GM21576 (cell line): ENCODE results near the gene GAPT.
A peak's percentile ranks its signal among the peaks of the same experiment; 100 is the strongest.
"Not testable (repeated sequence)": the region's sequence is repeated elsewhere in the genome, so short reads cannot be mapped to it uniquely, and the experiment has no call there.

Source experiments
- ATAC-seq: cut with Tn5 transposase; IDR thresholded peaks from one replicate; pipeline ENCODE4 v1.9.1; 2021; ENCODE audit warnings: mild to moderate bottlenecking, moderate library complexity; ENCODE audit not compliant: unreplicated experiment

Gene GAPT

GRCh38 chr5:58503390-58504046 is 12.3 kb downstream of the GAPT start:
- no peak for ATAC-seq

- no peak for ATAC-seq
These were observed 13.5 kb downstream of the GAPT start for GRCh38 chr5:58504766-58505165.

- ATAC-seq, result no peak
These were observed 14.3 kb downstream of the GAPT start for GRCh38 chr5:58505502-58505901.

GRCh38 chr5:58505971-58506640 is 14.9 kb downstream of the GAPT start:
- peak; percentile 84 for ATAC-seq

- no peak for ATAC-seq
These were observed 16.5 kb downstream of the GAPT start for GRCh38 chr5:58507715-58508114.

- no peak for ATAC-seq
These were observed 26.0 kb downstream of the GAPT start for GRCh38 chr5:58517198-58517597.

- no peak for ATAC-seq
These were observed 32.7 kb downstream of the GAPT start for GRCh38 chr5:58523956-58524355.

- ATAC-seq, result no peak
These were observed 33.3 kb downstream of the GAPT start for GRCh38 chr5:58524571-58524970.

- no peak for ATAC-seq
These were observed 39.8 kb downstream of the GAPT start for GRCh38 chr5:58530942-58531490.

GRCh38 chr5:58541935-58542334 is 50.7 kb downstream of the GAPT start:
- not testable (repeated sequence) for ATAC-seq

- ATAC-seq, result no peak
These were observed 51.5 kb downstream of the GAPT start for GRCh38 chr5:58542709-58543108.

GRCh38 chr5:58543723-58544122 is 52.5 kb downstream of the GAPT start:
- no peak for ATAC-seq

- no peak for ATAC-seq
These were observed 53.0 kb downstream of the GAPT start for GRCh38 chr5:58544195-58544594.

GRCh38 chr5:58544926-58545325 is 53.7 kb downstream of the GAPT start:
- no peak for ATAC-seq

- peak; percentile 90 for ATAC-seq
These were observed 54.7 kb downstream of the GAPT start for GRCh38 chr5:58545912-58546311.
